ENCODE data around the gene PGRMC2. TPM values are rescaled to one million over a fixed set of nuclear protein-coding genes. Genes with fewer than 3 reads are reported as not detected.

Gene PGRMC2
- total and polyA plus RNA-seq, 2 of the 8 experiments (the other 6 are each of a cell fraction or from before 2014, with no cell fraction given) = 9.5 to 85.3 TPM

- WGBS, 2 experiments (ENCODE audit: extremely low coverage in 1 of 2, insufficient coverage in 1 of 2, insufficient read length in 1 of 2, insufficient replicate concordance in 2 of 2, low coverage in 1 of 2, low lambda C conversion rate in 2 of 2, missing lambda C conversion rate in 1 of 2) = 88% methylated on average over 2 of the region's 2 CpGs; no CpG with 5 or more reads in 1 of the 2 experiments
- CTCF ChIA-PET (ENCODE audit: partially characterized antibody) = interaction anchor here (0.5 to 1.7 kb wide), 3 partner anchors 11 to 794 kb away, joined by 3 to 4 read pairs (median 3); no protein-coding TSS in a partner anchor
- H2BK15ac ChIP-seq (ENCODE audit: low read length) = no peak overlapping the region
- no peaks in the 10 kb centered on the region for H3K79me1 ChIP-seq (ENCODE audit: low read depth, low read length)
- no peak overlapping the region for H3K9ac ChIP-seq (replicated peaks in 1 of 4; ENCODE audit: extremely low read depth in 1 of 4, low read depth in 3 of 4, low read length in 3 of 4)
- H3K14ac ChIP-seq (ENCODE audit: insufficient read length) = no peak overlapping the region
- H3K18ac ChIP-seq (ENCODE audit: extremely low read depth, low read length) = no peak overlapping the region
- no peaks in the 10 kb centered on the region for H3K9me3 ChIP-seq (ENCODE audit: insufficient read depth in 2 of 2, low read depth in 1 of 2, low read length in 1 of 2)
- no peak overlapping the region for H4K5ac ChIP-seq (ENCODE audit: insufficient read length, low read depth, low read length)
- no peak overlapping the region for H3K27ac ChIP-seq (ENCODE audit: low read depth, low read length)
- no peak overlapping the region for H2AFZ ChIP-seq (ENCODE audit: low read length)
- no peak overlapping the region for H3K4ac ChIP-seq (replicated peaks; ENCODE audit: insufficient read length, low read depth, low read length)
- no peak overlapping the region for H2AK5ac ChIP-seq (ENCODE audit: low read depth, low read length)
- H3K4me2 ChIP-seq (ENCODE audit: insufficient read depth in 1 of 2, low read depth in 2 of 2, low read length in 2 of 2) = no peak overlapping the region
- H2BK20ac ChIP-seq (ENCODE audit: low read length) = no peak overlapping the region
- no peak overlapping the region for H2BK12ac ChIP-seq (ENCODE audit: low read depth, low read length)
- H3K56ac ChIP-seq (replicated peaks; ENCODE audit: insufficient read length, low read depth, low read length) = no peak overlapping the region
- peaks cover 0 to 13% (median 0%) of the 10 kb centered on the region in 4 experiments; a peak in 1 of 8 replicates for H3K36me3 ChIP-seq (ENCODE audit: control insufficient read depth in 2 of 4, insufficient read depth in 4 of 4, low read length in 3 of 4)
- DNase-seq (ENCODE audit: low read depth in 1 of 2, low spot score in 2 of 2) (no peak), FAIRE-seq (no peak)
- H4K20me1 ChIP-seq (replicated peaks in 1 of 2; ENCODE audit: control insufficient read depth in 1 of 2, insufficient read depth in 2 of 2, low read length in 2 of 2) = peaks cover 1 to 4% of the 10 kb centered on the region in 2 experiments
- no peaks in the 10 kb centered on the region for H3K27me3 ChIP-seq (replicated peaks in 1 of 4; ENCODE audit: control insufficient read depth in 3 of 4, extremely low read depth in 1 of 4, insufficient read depth in 3 of 4, low read length in 3 of 4)
- peaks cover 6 to 92% of the 10 kb centered on the region in 2 experiments for H3K79me2 ChIP-seq (ENCODE audit: control insufficient read depth in 1 of 2, insufficient read depth in 2 of 2, low read length in 2 of 2)
- no peak overlapping the region for H3K23ac ChIP-seq (ENCODE audit: insufficient read length)
- H3K4me3 ChIP-seq (ENCODE audit: extremely low read depth in 1 of 4, insufficient read depth in 2 of 4, low read depth in 3 of 4, low read length in 4 of 4) = no peak overlapping the region
- no peak overlapping the region for H2BK120ac ChIP-seq (replicated peaks; ENCODE audit: low read depth, low read length)
- H3K4me1 ChIP-seq (replicated peaks in 1 of 4; ENCODE audit: control insufficient read depth in 3 of 4, insufficient read depth in 4 of 4, low read length in 3 of 4) = peaks cover 0 to 2% (median 0%) of the 10 kb centered on the region in 4 experiments; a peak in 2 of 7 replicates
- H4K91ac ChIP-seq (replicated peaks; ENCODE audit: insufficient read length, low read length) = no peak overlapping the region
- no peak overlapping the region for H4K8ac ChIP-seq (ENCODE audit: extremely low read depth, insufficient read depth, low read length)
- H2BK5ac ChIP-seq (ENCODE audit: low read depth, low read length) = no peak overlapping the region
- peaks cover 3% of the 10 kb centered on the region for H3K23me2 ChIP-seq (ENCODE audit: low read depth, low read length)
- POLR2A ChIA-PET (ENCODE audit: partially characterized antibody) = no interaction called here
- TF ChIP-seq EGR1 (IDR thresholded peaks at IDR 0.05; ENCODE audit: borderline replicate concordance, low read depth, low read length) (no peak), TAF1 (IDR thresholded peaks at IDR 0.05; ENCODE audit: low read depth, low read length) (no peak), POLR2AphosphoS5 (IDR thresholded peaks at IDR 0.05; ENCODE audit: low read depth, low read length) (no peak), JUN (IDR thresholded peaks at IDR 0.05; ENCODE audit: low read depth, low read length) (no peak), PHF8 (conservative IDR thresholded peaks at IDR 0.05; ENCODE audit: low read depth, low read length) (no peak)
Observed at GRCh38 chr4:128283071-128283470, 4.5 kb downstream of the PGRMC2 start.
